HG03045 (cell line): Measurements from ENCODE around the gene INTS6.

Experiments used
- ATAC-seq: cut with Tn5 transposase; IDR thresholded peaks from one replicate; pipeline ENCODE4 v1.9.1; 2021; ENCODE audit warnings: mild to moderate bottlenecking, moderate library complexity; ENCODE audit not compliant: unreplicated experiment

Gene INTS6

DNA sequence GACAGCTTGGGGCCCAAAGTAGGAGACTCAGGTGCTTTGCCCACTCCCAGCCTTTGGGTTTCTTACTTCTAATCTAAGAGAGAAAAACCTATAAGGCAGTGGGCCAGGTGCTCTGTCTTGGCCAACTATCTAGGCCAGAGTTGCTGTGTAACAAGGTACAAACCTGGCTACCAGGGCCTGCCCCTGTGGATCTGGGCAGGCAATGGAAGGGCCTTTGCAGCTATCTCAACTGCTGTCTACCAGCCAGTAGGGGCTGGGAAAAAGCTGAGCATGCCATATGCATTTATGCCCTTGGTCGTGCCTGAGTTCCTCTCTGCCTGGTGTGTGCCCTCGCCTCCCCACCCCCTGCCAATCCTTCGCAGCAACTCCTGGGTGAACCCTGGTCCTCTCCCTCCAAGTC, 130.0 kb downstream of the INTS6 start:
- ATAC-seq: no peak

DNA sequence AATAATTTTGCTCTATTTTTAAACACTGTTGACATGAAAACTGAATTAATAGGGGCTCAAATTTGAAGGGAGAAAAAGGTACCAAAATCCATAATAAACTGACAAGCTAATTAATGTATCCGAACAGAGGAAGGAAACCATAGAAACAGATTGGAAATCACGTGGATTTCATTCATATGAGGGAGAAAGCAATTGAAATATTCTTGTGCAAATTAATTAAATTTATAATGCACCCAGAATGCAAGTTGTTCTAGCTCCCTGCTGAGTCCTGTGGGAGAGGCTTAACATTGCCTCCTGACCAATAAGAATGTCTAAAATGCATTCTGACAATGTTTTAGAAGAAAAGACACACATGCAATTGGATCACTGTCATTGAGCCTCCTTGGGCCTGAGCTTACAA, 131.0 kb downstream of the INTS6 start:
- ATAC-seq: no peak

DNA sequence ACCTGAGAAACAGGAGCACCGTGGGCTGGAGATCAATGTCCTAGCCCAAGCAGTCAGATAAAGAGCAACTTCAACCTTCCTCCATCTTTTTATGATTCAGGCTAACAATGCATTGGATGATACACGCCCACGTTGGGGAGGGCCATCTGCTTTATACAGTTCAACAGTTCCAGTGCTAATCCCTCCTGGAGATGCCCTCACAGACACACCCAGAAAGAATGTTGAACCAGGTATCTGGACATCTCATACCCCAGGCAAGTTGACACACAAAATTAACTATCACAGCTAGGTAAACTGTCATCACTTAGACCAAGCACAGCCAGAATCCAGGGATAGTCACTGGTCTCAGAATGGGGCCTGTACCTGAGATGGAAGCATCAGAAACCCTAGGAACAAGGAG, 134.0 kb downstream of the INTS6 start:
- ATAC-seq: no peak

DNA sequence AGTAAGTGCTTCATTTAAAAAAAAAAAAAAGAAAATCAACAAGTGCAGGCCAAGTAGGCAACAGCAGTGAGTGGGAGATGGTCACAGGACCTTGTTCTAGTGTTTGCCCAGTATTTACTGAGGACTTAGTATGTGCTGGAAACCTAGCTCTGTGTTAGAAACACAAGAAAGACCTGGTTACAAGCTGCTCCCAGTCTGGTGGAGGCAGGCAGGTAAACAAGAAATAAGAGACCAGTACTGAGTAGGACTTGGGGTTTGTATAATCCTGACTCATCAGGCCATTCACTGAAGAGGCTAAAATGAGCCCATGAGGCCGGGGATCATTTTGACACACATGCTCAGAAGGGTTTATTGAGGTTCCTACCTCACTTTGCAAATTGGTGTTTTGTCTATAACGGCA, 134.8 kb downstream of the INTS6 start:
- no peak for ATAC-seq

DNA sequence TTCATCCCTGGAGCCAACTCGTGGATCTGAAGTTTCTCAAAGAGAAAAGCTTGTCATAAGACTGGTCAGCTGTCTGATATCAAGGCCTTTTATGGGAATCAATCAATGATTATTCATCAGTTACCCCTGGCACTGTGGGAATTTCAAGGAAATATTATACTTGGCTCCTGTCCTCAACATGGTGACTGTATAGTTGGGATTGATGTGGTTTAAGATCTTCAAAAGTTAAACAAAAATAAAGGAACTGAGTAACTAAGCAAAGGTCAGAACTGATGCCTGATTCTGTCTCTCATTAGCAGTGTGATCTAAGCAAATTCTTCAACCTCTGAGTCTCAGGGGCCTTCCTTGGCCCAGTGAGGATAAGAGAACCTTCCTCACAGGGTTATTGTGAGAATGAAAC, 135.6 kb downstream of the INTS6 start:
- ATAC-seq: no peak

DNA sequence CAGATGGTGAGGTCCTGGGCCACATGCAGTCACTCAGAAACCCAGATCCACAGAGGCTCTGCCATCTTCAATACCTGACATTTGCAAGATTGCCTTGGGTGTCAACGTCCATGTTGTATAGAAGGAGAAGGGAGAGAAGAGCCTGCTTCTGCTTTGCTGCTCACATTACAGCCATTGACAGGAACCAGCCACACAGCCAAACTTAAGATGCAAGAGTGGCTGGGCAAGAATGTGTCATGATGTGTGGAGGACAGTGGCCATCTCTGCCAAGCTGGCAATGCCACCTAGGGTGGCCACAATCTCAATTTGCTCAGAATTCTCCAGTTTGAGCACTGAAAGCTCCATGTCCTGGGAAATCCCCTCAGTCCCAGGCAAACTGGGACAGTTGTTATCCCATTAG, 139.2 kb downstream of the INTS6 start:
- ATAC-seq: no peak

DNA sequence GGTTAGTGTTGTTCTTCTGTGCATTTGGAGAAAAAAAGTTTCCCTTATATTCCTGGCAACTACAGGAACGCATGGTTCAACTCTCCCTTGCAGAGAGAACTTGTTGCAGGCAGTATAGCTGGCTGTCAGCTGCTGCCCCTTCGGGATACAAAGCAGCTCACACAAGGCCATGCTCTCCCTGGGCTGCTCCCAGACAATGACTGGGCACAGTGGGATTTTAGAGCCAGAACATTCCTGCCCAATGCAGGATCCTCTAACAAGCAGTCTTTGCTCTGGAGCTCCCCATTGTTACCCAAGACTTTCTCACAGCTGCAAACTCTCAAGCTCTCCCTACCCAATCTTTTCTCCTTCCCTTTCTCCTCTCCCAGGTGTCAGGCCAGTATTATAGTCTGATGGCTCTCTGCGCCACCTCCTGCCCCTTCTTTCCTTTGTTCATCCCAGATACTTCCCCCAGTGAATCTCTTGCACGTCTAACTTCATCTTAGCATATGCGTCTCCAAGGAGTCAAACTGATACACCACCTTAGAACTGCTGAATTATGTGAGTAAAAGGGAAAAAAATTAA, 140.8 kb downstream of the INTS6 start:
- no peak for ATAC-seq
